HCT116 (cell line): ENCODE results near the gene TBC1D13. TPM values are rescaled to one million over a fixed set of nuclear protein-coding genes. Genes with fewer than 3 reads are reported as not detected.
"Not testable (repeated sequence)": the region's sequence is repeated elsewhere in the genome, so short reads cannot be mapped to it uniquely, and the experiment has no call there.

Experiments used
- ATAC-seq: fragments of 200-7000 bp; cut with Tn5 transposase; 2 replicates; pipeline ENCODE4 v1.9.1; 2020; ENCODE audit warnings: mild to moderate bottlenecking, moderate library complexity
- BruUV-seq: library from RNA; stranded (reverse); fragments of 400-500 nt; replicated peaks from 2 replicates; lab custom pipeline; 2021; lab: Mats Ljungman, UMichigan
- CTCF ChIA-PET: fragments of 300-600 bp; sonication (Branson Sonifier 250); formaldehyde crosslinking; loops from one replicate; lab custom pipeline; 2021; ENCODE audit warnings: antibody characterized with exemption; lab: Charles Lee
- POLR2A ChIA-PET: fragments of 300-600, 350-600 bp; sonication (Branson Sonifier 250); formaldehyde crosslinking; loops from one replicate; lab custom pipeline; 2021; ENCODE audit warnings: antibody characterized with exemption; lab: Charles Lee
- RAD21 ChIA-PET, 2 experiments: fragments of 300-600 bp; sonication (Branson Sonifier 250); formaldehyde crosslinking; loops; one replicate each; lab custom pipeline; 2023; ENCODE audit warnings: low total read pairs in 2 of 2; ENCODE audit not compliant: uncharacterized antibody in 2 of 2, unreplicated experiment in 2 of 2, low non-redundant PET in 1 of 2; lab: Charles Lee
- DNase-seq: peaks from one replicate; pipeline ENCODE4 v3.0.0-alpha.2; 2010; ENCODE audit warnings: low read depth, low spot score
- H2AFZ ChIP-seq: fragments of 200-600 bp; shearing (Covaris generic), sonication (generic); 2 replicates; pipeline ENCODE4 v1.6.1; 2017; ENCODE audit warnings: low read depth, mixed run types, mixed read lengths, antibody characterized with exemption, low read length; ENCODE audit not compliant: poor library complexity, severe bottlenecking
- H3K27ac ChIP-seq: 2 replicates; pipeline ENCODE4 v1.5.1; 2012; ENCODE audit warnings: low read depth, low read length
- H3K27me3 ChIP-seq: fragments of 200-600 bp; sonication (generic); 2 replicates; pipeline ENCODE4 v1.6.1; 2016; ENCODE audit warnings: mixed run types, low read length, mixed read lengths; ENCODE audit not compliant: insufficient read depth
- H3K36me3 ChIP-seq, 2 experiments: fragments of 200-500 bp in 1 of 2; fragments of 200-600 bp in 1 of 2; sonication (Bioruptor generic) in 1 of 2; sonication (generic) in 1 of 2; 2 replicates each; pipeline versions ENCODE4 v1.5.1 to v1.6.1; 2014 to 2016; ENCODE audit warnings: low read length in 2 of 2, inconsistent platforms in 1 of 2, mixed read lengths in 1 of 2, mixed run types in 1 of 2; ENCODE audit not compliant: insufficient read depth in 2 of 2, control insufficient read depth in 1 of 2
- H3K4me1 ChIP-seq, 2 experiments: fragments of 200-600 bp in 1 of 2; sonication (generic) in 1 of 2; 2 replicates each; pipeline versions ENCODE4 v1.5.1 to v1.6.1; 2012 to 2017; ENCODE audit warnings: low read length in 2 of 2, inconsistent platforms in 1 of 2, mild to moderate bottlenecking in 1 of 2, mixed read lengths in 1 of 2, mixed run types in 1 of 2, moderate library complexity in 1 of 2; ENCODE audit not compliant: insufficient read depth in 2 of 2, control insufficient read depth in 1 of 2
- H3K4me2 ChIP-seq: fragments of 200-600 bp; sonication (generic); 2 replicates; pipeline ENCODE4 v1.6.1; 2017; ENCODE audit warnings: mixed run types, low read length, mixed read lengths
- H3K4me3 ChIP-seq, 2 experiments: fragments of 200-600 bp in 1 of 2; sonication (generic) in 1 of 2; replicated peaks in 1 of 2; 2 replicates each; pipeline ENCODE4 v1.5.1; 2011 to 2016; ENCODE audit warnings: low read length in 2 of 2, control low read depth in 1 of 2, low read depth in 1 of 2, mild to moderate bottlenecking in 1 of 2, mixed read lengths in 1 of 2, mixed run types in 1 of 2
- H3K79me2 ChIP-seq: fragments of 200-600 bp; sonication (generic); 2 replicates; pipeline ENCODE4 v1.6.1; 2017; ENCODE audit warnings: mild to moderate bottlenecking, mixed run types, low read length, moderate library complexity, mixed read lengths; ENCODE audit not compliant: insufficient read depth
- H3K9ac ChIP-seq: fragments of 200-600 bp; sonication (generic); 2 replicates; pipeline ENCODE4 v1.6.1; 2016; ENCODE audit warnings: low read length, mixed read lengths
- H3K9me2 ChIP-seq: fragments of 200-600 bp; sonication (generic), shearing (Covaris generic); 2 replicates; pipeline ENCODE4 v1.6.1; 2017; ENCODE audit warnings: mixed run types, mild to moderate bottlenecking, moderate library complexity; ENCODE audit not compliant: insufficient read depth
- H3K9me3 ChIP-seq, 2 experiments: fragments of 200-500 bp in 1 of 2; fragments of 200-600 bp in 1 of 2; sonication (Bioruptor generic) in 1 of 2; sonication (generic) in 1 of 2; 2 replicates each; pipeline ENCODE4 v1.6.1; 2014 to 2017; ENCODE audit warnings: low read length in 2 of 2, mixed read lengths in 2 of 2, inconsistent platforms in 1 of 2, low read depth in 1 of 2, mild to moderate bottlenecking in 1 of 2, mixed run types in 1 of 2, moderate library complexity in 1 of 2; ENCODE audit not compliant: control insufficient read depth in 1 of 2, insufficient read depth in 1 of 2
- H4K20me1 ChIP-seq: fragments of 200-600 bp; sonication (generic), shearing (Covaris generic); 2 replicates; pipeline ENCODE4 v1.6.1; 2017; ENCODE audit warnings: mixed run types, mild to moderate bottlenecking, moderate library complexity; ENCODE audit not compliant: insufficient read depth
- CBX3 ChIP-seq: IDR thresholded peaks from 2 replicates; pipeline ENCODE4 v1.6.1; 2012; ENCODE audit warnings: low read depth
- ELF1 ChIP-seq: IDR thresholded peaks from 2 replicates; pipeline ENCODE4 v1.6.1; 2012; ENCODE audit warnings: low read depth, borderline replicate concordance
- EZH2phosphoT487 ChIP-seq: fragments of 200-600 bp; IDR thresholded peaks from 2 replicates; pipeline ENCODE4 v1.6.1; 2018; ENCODE audit warnings: antibody characterized with exemption, borderline replicate concordance
- FOSL1 ChIP-seq: IDR thresholded peaks from 2 replicates; pipeline ENCODE4 v1.6.1; 2012; ENCODE audit warnings: low read depth
- JUND ChIP-seq: IDR thresholded peaks from 2 replicates; pipeline ENCODE4 v1.6.1; 2012
- RAD21 ChIP-seq: IDR thresholded peaks from 2 replicates; pipeline ENCODE4 v1.6.1; 2012; ENCODE audit warnings: low read depth, mild to moderate bottlenecking
- SIN3A ChIP-seq: IDR thresholded peaks from 2 replicates; pipeline ENCODE4 v1.6.1; 2012; ENCODE audit warnings: low read depth
- SP1 ChIP-seq: IDR thresholded peaks from 2 replicates; pipeline ENCODE4 v1.6.1; 2012; ENCODE audit warnings: low read depth
- intact Hi-C: fragments of 100-400 bp; cut with micrococcal nuclease; formaldehyde crosslinking; loops from 2 replicates; pipeline ENCODE4 v1.10.0; 2022
- total RNA-seq: library from RNA; stranded (reverse); gene quantifications from one replicate; pipeline ENCODE4 v1.2.1, GENCODE V29; 2021; ENCODE audit not compliant: unreplicated experiment
- TF ChIP-seq, protein P1 (sequence below): IDR thresholded peaks from 2 replicates; pipeline ENCODE4 v1.6.1; 2012
- TF ChIP-seq, protein P2 (sequence below): IDR thresholded peaks from 2 replicates; pipeline ENCODE4 v1.6.1; 2012; ENCODE audit warnings: low read depth
- TF ChIP-seq, protein P3 (sequence below): IDR thresholded peaks from 2 replicates; pipeline ENCODE4 v1.6.1; 2012

TBC1D13 gene
- total RNA-seq, 1 experiment from 2014 or later: 17.5 TPM

DNA sequence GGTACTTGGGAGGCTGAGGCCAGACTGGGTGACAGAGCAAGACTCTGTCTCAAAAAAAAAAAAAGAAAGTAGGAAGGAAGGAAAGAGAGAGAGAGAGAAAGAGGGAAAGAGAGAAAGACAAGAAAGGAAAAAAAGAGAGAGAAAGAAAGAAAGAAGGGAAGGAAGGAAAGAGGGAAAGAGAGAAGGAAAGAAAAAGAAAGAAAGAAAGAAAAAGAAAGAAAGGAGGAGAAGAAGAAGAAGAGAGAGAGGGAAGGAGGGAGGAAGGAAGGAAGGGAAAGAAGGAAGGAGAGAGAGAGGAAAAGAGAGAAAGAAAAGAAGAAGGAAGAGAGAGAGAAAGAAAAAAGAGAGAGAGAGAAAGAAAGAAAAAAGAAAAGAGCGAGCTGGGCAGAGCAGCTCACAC, 12.2 kb upstream of the TBC1D13 start:
- Histone ChIP-seq H4K20me1 (no peaks in the 10 kb centered on the region), H3K9me3 (peaks cover 0 to 4% of the 10 kb centered on the region in 2 experiments; a peak in 1 of 4 replicates), H3K27me3 (no peaks in the 10 kb centered on the region), H3K36me3 (no peaks in the 10 kb centered on the region), H3K9me2 (no peaks in the 10 kb centered on the region), H3K27ac (no peak overlapping the region), H3K9ac (no peak overlapping the region), H2AFZ (no peak overlapping the region), H3K4me3 (no peak overlapping the region), H3K79me2 (no peaks in the 10 kb centered on the region), H3K4me2 (no peak overlapping the region), H3K4me1 (peaks cover 11 to 23% of the 10 kb centered on the region in 2 experiments; a peak in 3 of 4 replicates)
- no TSS peak for BruUV-seq
- ChIA-PET RAD21 (no interaction called here), CTCF (no interaction called here), POLR2A (no interaction called here)
- TF ChIP-seq, protein P1, sequence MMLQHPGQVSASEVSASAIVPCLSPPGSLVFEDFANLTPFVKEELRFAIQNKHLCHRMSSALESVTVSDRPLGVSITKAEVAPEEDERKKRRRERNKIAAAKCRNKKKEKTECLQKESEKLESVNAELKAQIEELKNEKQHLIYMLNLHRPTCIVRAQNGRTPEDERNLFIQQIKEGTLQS: no peak
- no peak for TF ChIP-seq RAD21
- TF ChIP-seq JUND: no peak
- no peak for TF ChIP-seq EZH2phosphoT487
- no peak for TF ChIP-seq SIN3A
- TF ChIP-seq, protein P2, sequence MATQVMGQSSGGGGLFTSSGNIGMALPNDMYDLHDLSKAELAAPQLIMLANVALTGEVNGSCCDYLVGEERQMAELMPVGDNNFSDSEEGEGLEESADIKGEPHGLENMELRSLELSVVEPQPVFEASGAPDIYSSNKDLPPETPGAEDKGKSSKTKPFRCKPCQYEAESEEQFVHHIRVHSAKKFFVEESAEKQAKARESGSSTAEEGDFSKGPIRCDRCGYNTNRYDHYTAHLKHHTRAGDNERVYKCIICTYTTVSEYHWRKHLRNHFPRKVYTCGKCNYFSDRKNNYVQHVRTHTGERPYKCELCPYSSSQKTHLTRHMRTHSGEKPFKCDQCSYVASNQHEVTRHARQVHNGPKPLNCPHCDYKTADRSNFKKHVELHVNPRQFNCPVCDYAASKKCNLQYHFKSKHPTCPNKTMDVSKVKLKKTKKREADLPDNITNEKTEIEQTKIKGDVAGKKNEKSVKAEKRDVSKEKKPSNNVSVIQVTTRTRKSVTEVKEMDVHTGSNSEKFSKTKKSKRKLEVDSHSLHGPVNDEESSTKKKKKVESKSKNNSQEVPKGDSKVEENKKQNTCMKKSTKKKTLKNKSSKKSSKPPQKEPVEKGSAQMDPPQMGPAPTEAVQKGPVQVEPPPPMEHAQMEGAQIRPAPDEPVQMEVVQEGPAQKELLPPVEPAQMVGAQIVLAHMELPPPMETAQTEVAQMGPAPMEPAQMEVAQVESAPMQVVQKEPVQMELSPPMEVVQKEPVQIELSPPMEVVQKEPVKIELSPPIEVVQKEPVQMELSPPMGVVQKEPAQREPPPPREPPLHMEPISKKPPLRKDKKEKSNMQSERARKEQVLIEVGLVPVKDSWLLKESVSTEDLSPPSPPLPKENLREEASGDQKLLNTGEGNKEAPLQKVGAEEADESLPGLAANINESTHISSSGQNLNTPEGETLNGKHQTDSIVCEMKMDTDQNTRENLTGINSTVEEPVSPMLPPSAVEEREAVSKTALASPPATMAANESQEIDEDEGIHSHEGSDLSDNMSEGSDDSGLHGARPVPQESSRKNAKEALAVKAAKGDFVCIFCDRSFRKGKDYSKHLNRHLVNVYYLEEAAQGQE: no peak
- TF ChIP-seq SP1: no peak
- TF ChIP-seq, protein P3, sequence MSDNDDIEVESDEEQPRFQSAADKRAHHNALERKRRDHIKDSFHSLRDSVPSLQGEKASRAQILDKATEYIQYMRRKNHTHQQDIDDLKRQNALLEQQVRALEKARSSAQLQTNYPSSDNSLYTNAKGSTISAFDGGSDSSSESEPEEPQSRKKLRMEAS: no peak
- no peak for TF ChIP-seq FOSL1
- TF ChIP-seq CBX3: no peak
- no peak for TF ChIP-seq ELF1
- intact Hi-C loops: no loop called here
- DNase-seq: no peak
- ATAC-seq: no peak

DNA sequence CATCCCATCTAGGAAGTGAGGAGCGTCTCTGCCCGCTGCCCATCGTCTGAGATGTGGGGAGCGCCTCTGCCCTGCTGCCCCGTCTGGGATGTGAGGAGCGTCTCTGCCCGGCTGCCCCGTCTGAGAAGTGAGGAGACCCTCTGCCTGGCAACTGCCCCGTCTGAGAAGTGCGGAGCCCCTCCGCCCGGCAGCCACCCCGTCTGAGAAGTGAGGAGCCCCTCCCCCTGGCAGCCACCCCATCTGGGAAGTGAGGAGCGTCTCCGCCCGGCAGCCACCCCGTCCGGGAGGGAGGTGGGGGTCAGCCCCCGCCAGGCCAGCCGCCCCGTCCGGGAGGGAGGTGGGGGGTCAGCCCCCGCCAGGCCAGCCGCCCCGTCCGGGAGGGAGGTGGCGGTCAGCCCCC, 7.0 kb upstream of the TBC1D13 start:
- H3K9me3 ChIP-seq, H4K20me1 ChIP-seq, CTCF ChIA-PET, H3K4me2 ChIP-seq, H3K27me3 ChIP-seq, intact Hi-C loops, ATAC-seq, DNase-seq, H3K9ac ChIP-seq, H3K27ac ChIP-seq, H2AFZ ChIP-seq, H3K4me3 ChIP-seq, H3K79me2 ChIP-seq, H3K9me2 ChIP-seq, BruUV-seq, H3K36me3 ChIP-seq, RAD21 ChIA-PET, H3K4me1 ChIP-seq, POLR2A ChIA-PET: not testable (repeated sequence)
